Epithelial cell of proximal tubule (primary cell): ENCODE measurements around the gene GNL3L. TPM values are rescaled to one million over a fixed set of nuclear protein-coding genes. Genes with fewer than 3 reads are reported as not detected.
A peak's percentile ranks its signal among the peaks of the same experiment; 100 is the strongest.
"Not testable (repeated sequence)": the region's sequence is repeated elsewhere in the genome, so short reads cannot be mapped to it uniquely, and the experiment has no call there.

Experiments
- DNase-seq: peaks from one replicate; pipeline ENCODE4 v3.0.0-alpha.2; 2011; ENCODE audit warnings: low read depth
- H3K4me3 ChIP-seq: 2 replicates; pipeline ENCODE4 v1.5.1; 2011; ENCODE audit warnings: low read depth, mild to moderate bottlenecking, low read length
- total RNA-seq: library from RNA; depleted of rRNA; stranded (reverse); fragments of >200 nt; gene quantifications from 2 replicates; pipeline ENCODE4 v1.2.3, GENCODE V29; 2015
- TF ChIP-seq, protein P1 (sequence below): conservative IDR thresholded peaks from 2 replicates; pipeline ENCODE4 v1.5.1; 2012; ENCODE audit warnings: low read depth, mild to moderate bottlenecking, low read length

The GNL3L gene
- total RNA-seq, 1 donor from 2014 or later, result 21.6 TPM

DNA sequence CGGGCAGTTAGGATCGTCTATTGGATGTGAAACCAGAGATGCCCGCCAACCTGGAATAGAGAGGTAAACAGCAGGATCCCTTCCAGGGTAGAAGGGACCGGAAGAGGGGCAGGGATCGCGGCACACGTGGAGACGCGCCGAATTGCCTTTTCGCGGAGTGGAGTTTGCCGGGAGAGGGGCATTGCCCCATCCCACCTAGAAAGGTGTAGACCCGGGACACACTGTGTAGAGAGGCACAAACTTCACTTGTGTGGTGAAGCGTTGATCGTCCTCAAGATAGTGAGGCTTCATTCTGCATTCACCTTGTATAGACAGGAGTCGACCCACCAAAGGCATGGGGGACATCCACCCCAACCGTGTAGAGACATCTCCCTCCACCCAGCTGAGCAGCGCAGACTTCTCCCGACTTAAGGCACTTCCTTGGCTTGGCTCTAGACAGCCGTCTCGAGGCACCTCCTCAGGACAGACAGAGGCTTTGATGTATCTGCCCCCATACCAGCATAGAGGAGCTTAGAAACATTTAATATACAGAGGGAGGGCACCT lies 410 bp downstream of the GNL3L start:
- peak overlapping the region; percentile 88 for H3K4me3 ChIP-seq
- DNase-seq, result no peak
- TF ChIP-seq, protein P1, sequence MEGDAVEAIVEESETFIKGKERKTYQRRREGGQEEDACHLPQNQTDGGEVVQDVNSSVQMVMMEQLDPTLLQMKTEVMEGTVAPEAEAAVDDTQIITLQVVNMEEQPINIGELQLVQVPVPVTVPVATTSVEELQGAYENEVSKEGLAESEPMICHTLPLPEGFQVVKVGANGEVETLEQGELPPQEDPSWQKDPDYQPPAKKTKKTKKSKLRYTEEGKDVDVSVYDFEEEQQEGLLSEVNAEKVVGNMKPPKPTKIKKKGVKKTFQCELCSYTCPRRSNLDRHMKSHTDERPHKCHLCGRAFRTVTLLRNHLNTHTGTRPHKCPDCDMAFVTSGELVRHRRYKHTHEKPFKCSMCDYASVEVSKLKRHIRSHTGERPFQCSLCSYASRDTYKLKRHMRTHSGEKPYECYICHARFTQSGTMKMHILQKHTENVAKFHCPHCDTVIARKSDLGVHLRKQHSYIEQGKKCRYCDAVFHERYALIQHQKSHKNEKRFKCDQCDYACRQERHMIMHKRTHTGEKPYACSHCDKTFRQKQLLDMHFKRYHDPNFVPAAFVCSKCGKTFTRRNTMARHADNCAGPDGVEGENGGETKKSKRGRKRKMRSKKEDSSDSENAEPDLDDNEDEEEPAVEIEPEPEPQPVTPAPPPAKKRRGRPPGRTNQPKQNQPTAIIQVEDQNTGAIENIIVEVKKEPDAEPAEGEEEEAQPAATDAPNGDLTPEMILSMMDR, result no peak

DNA sequence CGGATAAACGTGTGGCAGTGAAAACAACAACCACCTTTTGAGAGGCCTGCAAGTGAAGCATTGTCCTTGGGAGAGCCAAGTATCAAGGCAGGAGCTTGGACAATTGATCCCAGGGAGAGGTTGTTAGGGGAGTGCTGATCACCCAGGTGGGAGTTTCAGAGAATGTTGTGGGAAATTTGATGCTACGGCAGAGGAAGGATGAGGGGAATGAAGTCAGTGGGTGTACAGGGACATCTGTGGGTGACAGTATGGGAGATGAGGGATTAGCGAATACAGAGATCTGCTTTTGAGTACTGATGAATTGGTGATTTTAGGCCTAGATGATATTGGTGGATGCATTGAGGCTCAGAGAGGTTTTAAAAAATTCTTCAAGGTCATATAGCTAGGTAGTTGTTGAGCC lies 4.3 kb downstream of the GNL3L start:
- H3K4me3 ChIP-seq, result no peak overlapping the region
- TF ChIP-seq, protein P1, result no peak
- no peak for DNase-seq

DNA sequence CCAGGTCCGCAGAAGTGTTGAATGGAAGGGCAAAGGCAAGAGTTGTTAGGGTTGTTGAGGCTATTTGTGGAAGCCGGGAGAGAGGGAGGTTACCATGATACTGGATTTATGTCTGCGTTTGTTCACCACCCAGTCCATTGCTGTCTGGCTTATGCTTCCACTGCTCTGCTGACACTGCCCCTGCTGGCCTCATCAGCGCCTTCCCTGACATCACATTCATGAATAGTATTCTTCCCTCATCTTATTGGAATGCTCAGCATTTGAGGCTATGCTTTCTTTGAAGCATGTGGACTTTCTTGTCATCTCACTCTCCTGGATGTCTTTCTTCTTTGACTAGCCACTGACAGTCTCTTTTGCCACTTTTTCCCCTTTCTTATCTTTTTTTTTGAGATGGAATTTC lies 10.3 kb downstream of the GNL3L start:
- DNase-seq, result no peak
- no peak overlapping the region for H3K4me3 ChIP-seq
- TF ChIP-seq, protein P1, result peak; percentile 19

DNA sequence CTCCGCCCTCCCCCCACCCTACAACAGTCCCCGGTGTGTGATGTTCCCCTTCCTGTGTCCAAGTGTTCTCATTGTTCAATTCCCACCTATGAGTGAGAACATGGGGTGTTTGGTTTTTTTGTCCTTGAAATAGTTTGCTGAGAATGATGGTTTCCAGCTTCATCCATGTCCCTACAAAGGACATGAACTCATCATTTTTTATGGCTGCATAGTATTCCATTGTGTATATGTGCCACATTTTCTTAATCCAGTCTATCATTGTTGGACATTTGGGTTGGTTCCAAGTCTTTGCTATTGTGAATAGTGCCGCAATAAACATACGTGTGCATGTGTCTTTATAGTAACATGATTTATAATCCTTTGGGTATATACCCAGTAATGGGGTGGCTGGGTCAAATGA lies 12.2 kb downstream of the GNL3L start:
- H3K4me3 ChIP-seq, DNase-seq: not testable (repeated sequence)

DNA sequence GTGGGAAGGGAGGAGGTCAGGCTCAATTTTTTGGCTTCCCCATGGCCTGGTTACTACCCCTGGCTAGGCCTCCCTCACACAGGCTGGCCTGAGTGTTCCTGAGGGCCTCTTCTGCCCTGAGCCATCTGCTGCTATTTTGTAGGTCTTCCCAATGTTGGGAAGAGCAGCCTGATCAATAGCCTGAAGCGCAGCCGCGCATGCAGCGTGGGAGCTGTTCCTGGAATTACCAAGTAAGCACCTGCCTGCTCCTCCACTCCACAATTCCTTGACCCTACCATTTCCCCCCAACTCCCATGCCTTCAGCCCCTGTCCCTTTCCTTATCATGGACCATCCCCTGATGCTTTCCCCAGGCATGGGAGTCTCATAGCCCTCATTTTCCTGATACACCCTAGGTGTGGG lies 20.8 kb downstream of the GNL3L start:
- TF ChIP-seq, protein P1, result no peak
- H3K4me3 ChIP-seq, result no peak overlapping the region

DNA sequence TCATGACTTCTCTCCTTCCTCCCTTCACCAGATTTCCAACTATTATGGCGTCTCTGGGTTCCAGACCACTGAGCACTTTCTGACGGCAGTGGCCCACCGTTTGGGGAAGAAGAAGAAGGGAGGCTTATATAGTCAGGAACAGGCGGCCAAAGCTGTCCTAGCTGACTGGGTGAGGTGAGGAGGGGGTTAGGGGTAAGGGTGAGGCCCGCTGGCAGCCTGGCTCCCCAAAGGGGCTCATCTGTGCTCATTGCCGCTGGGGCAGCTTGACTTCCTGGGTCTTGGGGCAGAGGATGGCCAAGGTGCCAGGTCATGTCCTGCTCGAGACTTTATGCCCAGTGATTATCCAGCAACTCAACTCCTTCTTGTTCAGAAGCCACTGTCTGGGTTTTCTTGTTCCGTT lies 21.8 kb downstream of the GNL3L start:
- no peak for DNase-seq
- TF ChIP-seq, protein P1, result no peak
- no peak overlapping the region for H3K4me3 ChIP-seq

More for the DNA sequence above, 20.8 kb downstream of the GNL3L start:
- no peak for DNase-seq

DNA sequence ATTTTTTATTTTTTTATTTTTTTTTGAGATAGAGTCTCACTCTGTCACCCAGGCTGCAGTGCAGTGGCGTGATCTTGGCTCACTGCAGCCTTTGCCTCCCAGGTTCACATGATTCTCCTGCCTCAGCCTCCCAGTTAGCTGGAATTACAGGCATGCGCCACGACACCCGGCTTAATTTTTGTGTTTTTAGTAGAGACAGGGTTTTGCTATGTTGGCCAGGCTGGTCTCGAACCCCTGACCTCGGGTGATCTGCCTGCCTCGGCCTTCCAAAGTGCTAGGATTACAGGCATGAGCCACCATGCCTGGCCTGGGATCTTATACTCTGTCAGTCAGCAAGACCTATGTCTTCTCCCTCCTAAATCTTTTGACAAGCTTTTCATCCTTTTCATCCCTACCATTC lies 25.0 kb downstream of the GNL3L start:
- DNase-seq, H3K4me3 ChIP-seq: not testable (repeated sequence)

DNA sequence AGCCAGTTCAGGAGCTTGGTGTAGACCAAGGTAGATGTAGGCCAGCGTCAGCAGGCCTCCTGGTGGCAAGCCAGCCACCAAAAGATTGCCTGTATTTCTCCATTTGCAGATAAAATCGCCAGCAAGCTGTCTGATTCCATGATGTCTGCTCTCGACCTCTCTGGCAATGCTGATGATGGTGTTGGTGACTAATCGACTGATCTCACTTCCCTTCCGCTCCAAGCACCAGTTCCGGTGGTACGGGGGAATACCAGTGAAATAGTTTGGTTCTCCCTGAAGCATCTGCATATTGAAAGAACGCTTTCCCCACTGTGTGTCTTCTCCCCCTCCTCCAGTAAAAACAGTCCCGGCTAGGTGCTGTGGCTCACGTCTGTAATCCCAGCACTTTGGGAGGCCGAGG lies 30.4 kb downstream of the GNL3L start:
- H3K4me3 ChIP-seq, result no peak overlapping the region
- TF ChIP-seq, protein P1, result no peak
- no peak for DNase-seq
